ES-I3 (cell line): ENCODE data around the gene VPS37D.

Source experiments
- H3K36me3 ChIP-seq: 2 replicates; pipeline ENCODE4 v1.6.1; 2013; ENCODE audit warnings: mild to moderate bottlenecking, low read length, control low read depth, moderate library complexity; ENCODE audit not compliant: insufficient read depth
- H3K4me1 ChIP-seq: 2 replicates; pipeline ENCODE4 v1.6.1; 2013; ENCODE audit warnings: mild to moderate bottlenecking, control low read depth, low read length; ENCODE audit not compliant: insufficient read depth
- H3K9ac ChIP-seq: 2 replicates; pipeline ENCODE4 v1.6.1; 2013; ENCODE audit warnings: low read depth, mild to moderate bottlenecking, low read length, moderate library complexity
- H3K9me3 ChIP-seq: 2 replicates; pipeline ENCODE4 v1.6.1; 2013; ENCODE audit warnings: mild to moderate bottlenecking, low read length, moderate library complexity; ENCODE audit not compliant: control insufficient read depth, insufficient read depth

VPS37D gene

GRCh38 chr7:73681031-73681430 lies 13.4 kb downstream of the VPS37D start:
- Histone ChIP-seq H3K4me1 (peaks cover 9% of the 10 kb centered on the region; the same call in 1 of the 2 replicates), H3K9me3 (no peaks in the 10 kb centered on the region), H3K9ac (no peak overlapping the region), H3K36me3 (no peaks in the 10 kb centered on the region)

DNA sequence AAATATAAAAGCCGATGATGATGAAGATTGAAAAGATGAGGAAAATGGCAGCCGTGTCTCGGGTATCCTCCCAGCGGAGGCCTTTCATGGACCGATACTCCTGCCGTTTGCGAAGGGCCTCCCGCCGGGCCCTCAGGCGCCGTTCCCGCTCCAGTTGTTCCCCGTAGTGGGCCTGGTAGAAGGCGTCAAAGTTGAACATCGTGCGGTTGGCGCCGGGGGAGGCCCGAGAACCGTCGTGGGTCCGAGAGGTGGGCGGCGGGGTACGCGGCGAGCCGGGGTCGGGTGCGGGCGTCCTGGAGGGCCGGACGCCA lies 15.1 kb downstream of the VPS37D start:
- peak overlapping the region; percentile 99 for H3K9ac ChIP-seq
- no peaks in the 10 kb centered on the region; the same call in 1 of the 2 replicates for H3K36me3 ChIP-seq
- peaks cover 9% of the 10 kb centered on the region; the same call in 1 of the 2 replicates for H3K4me1 ChIP-seq
- H3K9me3 ChIP-seq = no peaks in the 10 kb centered on the region

DNA sequence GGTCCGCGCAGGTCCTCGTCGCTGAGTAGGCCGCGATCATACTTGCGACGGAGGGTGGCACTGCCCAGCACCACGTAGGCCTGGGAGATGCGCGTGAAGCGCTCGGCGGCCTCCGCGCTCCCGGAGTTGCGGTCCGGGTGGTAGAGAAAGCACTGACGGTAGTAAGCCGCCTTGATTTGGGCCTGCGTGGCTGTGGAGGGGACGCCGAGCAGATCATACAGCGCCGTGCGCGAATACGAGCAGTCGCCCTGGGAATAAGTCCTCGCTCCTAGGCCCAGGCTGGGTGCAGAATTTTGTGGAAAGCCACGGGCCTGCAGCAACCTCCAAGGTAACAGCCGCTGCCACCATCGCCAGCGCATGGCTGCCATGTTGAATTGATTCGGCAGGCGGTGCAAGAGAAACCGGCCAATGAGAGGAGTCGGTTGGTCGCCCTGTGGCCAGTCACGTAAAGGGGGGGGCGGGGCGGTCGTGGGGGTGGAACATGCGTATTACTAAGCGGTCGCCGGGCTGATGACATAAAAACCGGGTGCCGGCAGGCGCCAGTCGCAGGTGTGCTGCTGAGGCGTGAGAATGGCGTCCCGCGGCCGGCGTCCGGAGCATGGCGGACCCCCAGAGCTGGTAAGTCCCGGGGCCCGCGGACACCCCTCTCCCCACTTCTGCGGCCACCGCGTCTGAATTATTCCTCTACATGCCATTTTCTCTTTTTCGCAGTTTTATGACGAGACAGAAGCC lies 15.6 kb downstream of the VPS37D start, which contains the start of the genes BUD23 and DNAJC30:
Gene BUD23 (plus strand): TSS at position 542 of the 732 bp plus-strand sequence. CDS start 29 bp downstream, at position 571.
Gene DNAJC30 (minus strand): TSS at position 398 of the 732 bp plus-strand sequence. CDS start 30 bp downstream, at position 368.
- peak within 1 kb of the TSS; percentile 99 for H3K9ac ChIP-seq
- H3K36me3 ChIP-seq = no peaks in the 10 kb centered on the region; the same call in 1 of the 2 replicates
- peaks cover 9% of the 10 kb centered on the region; the same call in 1 of the 2 replicates for H3K4me1 ChIP-seq
- no peaks in the 10 kb centered on the region for H3K9me3 ChIP-seq

DNA sequence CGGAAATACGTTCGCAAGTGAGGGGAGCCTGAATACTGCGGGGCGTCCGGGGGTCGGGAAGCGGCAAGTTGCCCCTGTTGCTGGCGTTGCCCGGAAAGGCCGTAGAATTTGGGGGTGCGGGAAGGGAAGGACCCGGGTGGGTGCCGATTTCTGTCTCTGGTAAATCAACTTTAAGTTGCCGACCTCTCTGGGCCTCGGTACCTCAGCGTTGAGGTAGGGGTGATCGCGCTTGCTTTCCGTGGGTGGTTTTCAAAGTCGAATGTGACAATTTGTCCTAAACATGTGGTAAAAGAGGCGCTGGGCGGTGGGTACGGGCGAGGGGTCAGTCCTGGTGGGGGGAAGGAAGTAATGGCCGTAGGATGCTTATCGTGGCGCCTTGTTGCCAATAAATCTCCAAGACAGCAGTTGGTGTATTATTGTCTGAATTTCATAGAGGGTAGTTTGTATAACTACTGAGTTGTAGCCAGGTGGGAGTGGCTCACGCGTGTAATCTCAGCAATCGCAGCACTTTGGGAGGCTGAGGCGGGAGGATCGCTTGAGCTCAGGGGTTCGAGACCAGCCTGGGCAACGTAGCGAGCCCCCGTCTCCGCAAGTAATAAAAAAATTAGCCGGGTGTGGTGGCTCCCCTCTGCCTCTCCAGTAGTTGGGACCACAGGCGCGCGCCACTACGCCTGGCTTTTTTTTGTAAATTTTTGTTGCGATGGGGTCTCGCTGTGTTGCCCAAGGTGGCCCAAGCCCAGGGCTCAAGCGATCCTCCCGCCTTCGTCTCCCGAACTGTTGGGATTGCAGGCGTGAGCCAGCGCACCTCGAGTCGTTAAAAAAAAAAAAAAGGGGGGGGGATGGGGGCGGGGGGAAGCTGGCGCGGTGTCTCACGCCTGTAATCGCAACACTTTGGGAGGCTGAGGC lies 16.4 kb downstream of the VPS37D start:
- Histone ChIP-seq H3K4me1 (peaks cover 9% of the 10 kb centered on the region; the same call in 1 of the 2 replicates), H3K9me3 (no peaks in the 10 kb centered on the region), H3K9ac (peak overlapping the region; percentile 99), H3K36me3 (no peaks in the 10 kb centered on the region; the same call in 1 of the 2 replicates)

DNA sequence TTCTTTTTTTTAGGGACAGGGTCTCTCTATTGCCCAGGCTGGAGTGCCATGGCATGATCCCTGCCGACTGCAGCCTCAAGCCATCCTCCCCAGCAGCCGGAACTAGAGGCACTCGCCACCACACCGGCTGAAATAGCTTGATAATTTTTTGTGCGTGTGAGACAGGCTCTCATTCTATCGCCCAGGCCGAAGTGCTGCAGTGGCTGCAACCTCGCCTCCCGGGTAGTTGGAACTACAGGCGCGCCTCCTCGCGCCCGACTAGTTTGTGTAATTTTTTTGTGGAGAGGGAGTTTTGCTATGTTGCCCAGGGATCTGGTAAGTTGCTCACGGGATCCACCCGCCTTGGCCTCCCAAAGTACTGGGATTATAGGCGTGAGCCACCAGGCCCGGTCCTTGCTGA lies 17.7 kb downstream of the VPS37D start:
- H3K4me1 ChIP-seq = peaks cover 9% of the 10 kb centered on the region; the same call in 1 of the 2 replicates
- no peaks in the 10 kb centered on the region for H3K9me3 ChIP-seq
- no peak overlapping the region for H3K9ac ChIP-seq
- peaks cover 6% of the 10 kb centered on the region for H3K36me3 ChIP-seq

GRCh38 chr7:73688288-73688687 lies 20.7 kb downstream of the VPS37D start:
- Histone ChIP-seq H3K4me1 (no peaks in the 10 kb centered on the region), H3K36me3 (peaks cover 10% of the 10 kb centered on the region), H3K9me3 (no peaks in the 10 kb centered on the region), H3K9ac (no peak overlapping the region)

DNA sequence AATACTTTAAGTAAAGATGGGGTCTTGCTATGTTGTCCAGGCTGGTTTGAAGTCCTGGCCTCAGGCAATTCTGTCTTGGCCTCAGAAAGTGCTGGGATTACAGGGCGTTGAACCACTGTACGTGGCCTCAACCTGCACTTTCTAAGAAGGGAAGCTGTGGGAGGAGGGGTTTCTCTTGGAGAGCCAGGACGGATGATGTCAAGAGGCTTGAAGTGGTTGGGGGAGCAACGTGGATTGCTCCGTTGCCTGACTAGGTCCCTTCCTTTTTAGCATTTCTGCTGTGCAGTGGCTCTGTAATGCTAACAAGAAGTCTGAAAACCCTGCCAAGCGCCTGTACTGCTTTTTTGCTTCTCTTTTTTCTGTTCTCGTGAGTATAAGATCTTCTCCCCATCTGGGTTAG lies 23.0 kb downstream of the VPS37D start:
- Histone ChIP-seq H3K4me1 (no peaks in the 10 kb centered on the region), H3K36me3 (peaks cover 15% of the 10 kb centered on the region), H3K9ac (no peak overlapping the region), H3K9me3 (no peaks in the 10 kb centered on the region)

- Histone ChIP-seq H3K4me1 (no peaks in the 10 kb centered on the region), H3K9me3 (no peaks in the 10 kb centered on the region), H3K36me3 (peaks cover 16% of the 10 kb centered on the region), H3K9ac (no peak overlapping the region)
These were observed 28.7 kb downstream of the VPS37D start for GRCh38 chr7:73696372-73696771.

- Histone ChIP-seq H3K9ac (no peak overlapping the region), H3K9me3 (no peaks in the 10 kb centered on the region), H3K4me1 (peaks cover 5% of the 10 kb centered on the region; the same call in 1 of the 2 replicates), H3K36me3 (peaks cover 11% of the 10 kb centered on the region)
These were observed 30.8 kb downstream of the VPS37D start for GRCh38 chr7:73698410-73698809.

DNA sequence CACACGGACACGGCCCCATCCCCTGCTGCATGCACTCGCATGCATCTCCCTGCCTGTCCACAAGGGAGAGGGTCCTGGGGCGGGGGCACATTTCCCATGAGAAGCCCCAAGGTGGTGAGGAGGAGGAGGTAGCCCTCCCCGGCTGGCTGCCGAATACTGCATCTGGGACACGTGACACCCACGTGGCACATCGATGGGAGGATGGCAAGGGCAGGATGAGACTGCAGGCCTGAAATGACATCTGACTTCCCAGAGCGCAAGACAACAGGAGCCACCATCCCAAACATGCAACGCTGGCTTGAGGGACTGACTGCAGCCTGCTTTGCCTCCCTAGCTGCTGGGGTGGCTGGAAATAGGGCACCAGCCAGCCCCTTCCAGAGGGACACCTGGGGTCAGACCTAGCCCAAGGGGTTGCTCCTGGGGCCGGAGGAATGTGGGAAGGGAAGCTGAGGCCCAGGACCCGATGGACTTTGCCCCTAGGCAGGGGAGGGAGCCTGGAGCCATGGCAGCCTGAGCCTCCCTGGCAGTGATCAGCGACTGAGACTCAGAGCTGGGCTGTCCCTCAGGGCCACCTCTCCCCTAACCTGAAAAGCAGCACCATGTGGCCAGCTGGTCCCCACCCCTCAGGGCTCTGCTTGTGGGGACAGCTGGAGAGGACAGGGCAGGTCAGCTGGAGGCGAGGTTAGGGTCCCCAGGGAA lies 31.9 kb downstream of the VPS37D start:
- peaks cover 11% of the 10 kb centered on the region; the same call in 1 of the 2 replicates for H3K4me1 ChIP-seq
- no peak overlapping the region for H3K9ac ChIP-seq
- H3K9me3 ChIP-seq = no peaks in the 10 kb centered on the region
- peaks cover 8% of the 10 kb centered on the region for H3K36me3 ChIP-seq

DNA sequence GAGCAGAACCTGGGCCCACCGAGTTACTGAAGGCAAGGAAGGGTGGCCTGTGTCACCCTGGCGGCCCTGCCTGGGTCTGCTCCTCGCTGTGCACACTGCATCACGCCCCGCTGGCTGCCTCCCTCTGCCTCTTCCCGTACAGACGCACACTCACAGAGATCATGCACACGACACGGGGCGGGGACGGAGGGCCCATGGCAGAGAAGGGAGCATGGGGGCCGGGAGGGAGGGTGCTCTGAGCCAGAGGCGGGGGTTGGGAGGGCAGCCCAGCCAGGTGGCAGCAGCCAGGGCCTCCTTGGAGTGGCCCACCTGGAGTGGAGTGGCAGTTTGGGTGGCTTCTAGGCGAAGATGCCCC lies 32.4 kb downstream of the VPS37D start:
- peaks cover 16% of the 10 kb centered on the region; the same call in 1 of the 2 replicates for H3K4me1 ChIP-seq
- no peak overlapping the region for H3K9ac ChIP-seq
- no peaks in the 10 kb centered on the region for H3K9me3 ChIP-seq
- H3K36me3 ChIP-seq = peaks cover 6% of the 10 kb centered on the region

DNA sequence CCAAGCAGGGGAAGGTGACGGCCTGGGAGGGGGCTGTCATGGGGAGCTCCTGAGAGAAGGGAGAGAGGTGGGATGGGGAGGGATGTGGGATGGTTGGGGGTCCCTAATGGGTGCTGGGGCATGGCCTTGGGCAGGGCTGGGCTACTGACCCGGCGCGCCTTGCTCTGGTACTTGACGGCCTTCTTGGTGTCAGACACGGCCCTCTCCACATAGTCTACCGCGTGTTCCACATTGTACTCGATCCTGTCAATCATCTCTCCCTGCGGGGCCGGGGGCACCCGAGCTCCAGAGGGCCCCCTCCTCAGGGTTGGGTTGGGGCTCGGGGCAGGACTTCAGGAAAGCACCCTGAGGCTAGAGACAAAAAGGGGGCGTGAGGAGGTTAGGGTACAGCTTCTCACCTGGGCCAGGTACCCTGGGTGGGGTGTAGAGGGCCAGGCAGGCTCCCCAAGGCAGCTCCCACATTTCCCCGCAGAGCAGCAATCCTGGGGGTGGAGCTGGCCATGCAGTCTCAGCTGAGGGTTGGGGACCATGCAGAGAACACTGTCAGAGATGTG lies 33.0 kb downstream of the VPS37D start:
- peaks cover 6% of the 10 kb centered on the region for H3K36me3 ChIP-seq
- peaks cover 17% of the 10 kb centered on the region; the same call in 1 of the 2 replicates for H3K4me1 ChIP-seq
- no peaks in the 10 kb centered on the region for H3K9me3 ChIP-seq
- no peak overlapping the region for H3K9ac ChIP-seq

DNA sequence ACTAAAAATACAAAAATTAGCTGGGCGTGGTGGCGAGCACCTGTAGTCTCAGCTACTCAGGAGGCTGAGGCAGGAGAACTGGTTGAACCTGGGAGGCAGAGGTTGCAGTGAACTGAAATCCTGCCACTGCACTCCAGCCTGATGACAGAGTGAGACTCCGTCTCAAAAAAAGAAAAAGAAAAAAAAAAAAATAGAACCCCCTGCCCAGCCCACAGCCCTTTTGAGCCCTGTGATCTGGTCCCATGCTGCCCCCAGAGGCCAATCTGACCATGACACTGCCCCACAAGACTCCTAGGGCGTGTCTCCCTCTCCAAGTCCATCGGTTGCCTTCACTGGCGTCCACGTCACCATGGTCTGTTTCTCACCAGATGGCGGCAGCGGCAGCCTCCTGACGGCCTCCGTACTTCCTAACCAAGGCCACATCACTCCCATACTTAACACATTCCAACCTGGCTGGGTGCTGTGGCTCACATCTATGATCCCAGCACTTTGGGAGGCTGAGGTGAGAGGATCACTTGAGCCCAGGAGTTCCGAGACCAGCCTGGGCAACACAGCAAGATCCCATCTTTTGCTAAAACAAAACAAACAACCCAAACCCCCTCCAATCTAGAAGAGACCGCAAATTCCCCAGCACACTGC lies 33.8 kb downstream of the VPS37D start:
- Histone ChIP-seq H3K9ac (no peak overlapping the region), H3K36me3 (peaks cover 6% of the 10 kb centered on the region), H3K4me1 (peaks cover 20% of the 10 kb centered on the region; the same call in 1 of the 2 replicates)

More for the DNA sequence above, 33.8 kb downstream of the VPS37D start:
- H3K9me3 ChIP-seq = no peaks in the 10 kb centered on the region
